ENCODE data around the gene ZNF99. TPM values are rescaled to one million over a fixed set of nuclear protein-coding genes. Genes with fewer than 3 reads are reported as not detected.
"Not testable (repeated sequence)": the region's sequence is repeated elsewhere in the genome, so short reads cannot be mapped to it uniquely, and the experiment has no call there.

ZNF99 gene
- total RNA-seq, 1 donor from 2014 or later = 0.11 TPM

DNA sequence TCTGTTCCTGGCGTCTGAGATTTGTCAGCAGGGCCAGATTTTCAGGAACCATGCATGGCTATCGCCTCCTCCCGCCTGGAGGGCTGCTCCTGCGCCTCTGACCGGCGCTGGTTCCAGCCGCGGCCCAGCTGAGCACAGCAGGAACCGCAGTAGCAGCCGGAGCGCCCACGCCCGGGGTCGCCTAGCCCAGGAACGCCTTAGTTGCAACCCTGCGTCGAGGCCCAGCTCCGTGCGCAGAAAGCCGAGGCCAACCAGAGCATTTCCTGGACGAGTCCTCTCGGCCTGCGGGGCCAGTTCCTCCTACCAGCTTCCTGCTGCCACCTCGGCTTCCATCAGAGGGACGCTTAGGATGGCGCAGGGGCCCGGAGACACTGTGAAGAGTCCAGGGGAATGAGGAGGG, 75.0 kb downstream of the ZNF99 start:
- no peaks in the 10 kb centered on the region for H3K4me1 ChIP-seq
- no peaks in the 10 kb centered on the region for H3K27me3 ChIP-seq (ENCODE audit: low read depth)
- intact Hi-C loops (cut with micrococcal nuclease) = no loop called here
- H3K27ac ChIP-seq (replicated peaks) = no peak overlapping the region
- no peaks in the 10 kb centered on the region for H3K36me3 ChIP-seq
- DNase-seq = no peak
- TF ChIP-seq, protein P1, sequence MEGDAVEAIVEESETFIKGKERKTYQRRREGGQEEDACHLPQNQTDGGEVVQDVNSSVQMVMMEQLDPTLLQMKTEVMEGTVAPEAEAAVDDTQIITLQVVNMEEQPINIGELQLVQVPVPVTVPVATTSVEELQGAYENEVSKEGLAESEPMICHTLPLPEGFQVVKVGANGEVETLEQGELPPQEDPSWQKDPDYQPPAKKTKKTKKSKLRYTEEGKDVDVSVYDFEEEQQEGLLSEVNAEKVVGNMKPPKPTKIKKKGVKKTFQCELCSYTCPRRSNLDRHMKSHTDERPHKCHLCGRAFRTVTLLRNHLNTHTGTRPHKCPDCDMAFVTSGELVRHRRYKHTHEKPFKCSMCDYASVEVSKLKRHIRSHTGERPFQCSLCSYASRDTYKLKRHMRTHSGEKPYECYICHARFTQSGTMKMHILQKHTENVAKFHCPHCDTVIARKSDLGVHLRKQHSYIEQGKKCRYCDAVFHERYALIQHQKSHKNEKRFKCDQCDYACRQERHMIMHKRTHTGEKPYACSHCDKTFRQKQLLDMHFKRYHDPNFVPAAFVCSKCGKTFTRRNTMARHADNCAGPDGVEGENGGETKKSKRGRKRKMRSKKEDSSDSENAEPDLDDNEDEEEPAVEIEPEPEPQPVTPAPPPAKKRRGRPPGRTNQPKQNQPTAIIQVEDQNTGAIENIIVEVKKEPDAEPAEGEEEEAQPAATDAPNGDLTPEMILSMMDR (IDR thresholded peaks at IDR 0.05; ENCODE audit: borderline replicate concordance) = no peak
- no peak overlapping the region for H3K4me3 ChIP-seq
- peaks cover 59% of the 10 kb centered on the region for H3K9me3 ChIP-seq (replicated peaks)

DNA sequence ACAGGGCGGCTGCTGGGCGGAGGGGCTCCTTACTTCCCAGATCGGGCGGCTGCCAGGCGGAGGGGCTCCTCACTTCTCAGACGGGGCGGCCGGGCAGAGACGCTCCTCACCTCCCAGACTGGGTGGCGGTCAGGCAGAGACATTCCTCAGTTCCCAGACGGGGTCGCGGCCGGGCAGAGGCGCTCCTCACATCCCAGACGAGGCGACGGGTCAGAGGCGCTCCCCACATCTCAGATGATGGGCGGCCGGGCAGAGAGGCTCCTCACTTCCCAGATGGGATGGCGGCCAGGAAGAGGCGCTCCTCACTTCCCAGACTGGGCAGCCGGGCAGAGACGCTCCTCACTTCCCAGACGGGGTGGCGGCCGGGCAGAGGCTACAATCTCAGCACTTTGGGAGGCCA, 80.9 kb downstream of the ZNF99 start:
- H3K27ac ChIP-seq (replicated peaks); H3K27me3 ChIP-seq (ENCODE audit: low read depth); intact Hi-C loops (cut with micrococcal nuclease); H3K4me1 ChIP-seq; H3K36me3 ChIP-seq; H3K4me3 ChIP-seq; DNase-seq: not testable (repeated sequence)
- peaks cover 79% of the 10 kb centered on the region for H3K9me3 ChIP-seq (replicated peaks)

DNA sequence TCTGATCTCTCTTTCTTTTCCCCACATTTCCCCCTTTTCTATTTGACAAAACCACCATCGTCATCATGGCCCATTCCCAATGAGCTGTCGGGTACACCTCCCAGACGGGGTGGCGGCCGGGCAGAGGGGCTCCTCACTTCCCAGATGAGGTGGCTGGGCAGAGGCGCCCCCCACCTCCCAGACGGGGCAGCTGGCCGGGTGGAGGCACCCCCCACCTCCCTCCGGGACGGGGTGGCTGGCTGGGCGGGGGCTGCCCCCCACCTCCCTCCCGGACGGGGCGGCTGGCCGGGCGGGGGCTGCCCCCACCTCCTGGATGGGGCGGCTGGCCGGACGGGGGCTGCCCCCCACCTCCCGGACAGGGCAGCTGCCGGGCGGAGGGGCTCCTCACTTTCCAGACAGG, 81.3 kb downstream of the ZNF99 start:
- H3K36me3 ChIP-seq; H3K4me3 ChIP-seq; DNase-seq; H3K27ac ChIP-seq (replicated peaks); H3K4me1 ChIP-seq; intact Hi-C loops (cut with micrococcal nuclease); H3K27me3 ChIP-seq (ENCODE audit: low read depth): not testable (repeated sequence)
- peaks cover 79% of the 10 kb centered on the region for H3K9me3 ChIP-seq (replicated peaks)

Other genes with a start within 250 kb of the ZNF99 start
- gene ZNF492, start 149.8 kb downstream of the ZNF99 start, total RNA-seq = 0.08 TPM
- not detected for gene ZNF723, start 48.1 kb upstream of the ZNF99 start, total RNA-seq
- gene ZNF728, start 219.0 kb upstream of the ZNF99 start, total RNA-seq = 5.6 TPM